Gastrocnemius medialis (tissue), 4 donors: Measurements from ENCODE around the gene ARMC8. TPM values are rescaled to one million over a fixed set of nuclear protein-coding genes. Genes with fewer than 3 reads are reported as not detected.

Experiments used
- ATAC-seq, 2 donors: fragments of 150-250 bp; one replicate each; pipeline ENCODE4 v1.9.1; 2016
- DNase-seq, 2 donors: peaks; one replicate each; pipeline ENCODE4 v3.0.0-alpha.2; 2019
- H3K27ac ChIP-seq, 4 donors: fragments of 200-600 bp; sonication (generic); 1 replicate in 1 of 4; 2 replicates in 3 of 4; pipeline ENCODE4 v1.5.1; 2016 to 2018; ENCODE audit warnings: mild to moderate bottlenecking in 2 of 4, moderate library complexity in 1 of 4
- H3K27me3 ChIP-seq, 3 donors: fragments of 200-600 bp; sonication (generic) in 2 of 3; 1 replicate in 1 of 3; 2 replicates in 2 of 3; pipeline versions ENCODE4 v1.5.1 to v1.6.0; 2016 to 2019; ENCODE audit warnings: mild to moderate bottlenecking in 1 of 3, moderate library complexity in 1 of 3
- H3K36me3 ChIP-seq, 2 donors: fragments of 200-600 bp; sonication (generic) in 1 of 2; one replicate each; pipeline ENCODE4 v1.5.1; 2017 to 2018
- H3K4me1 ChIP-seq, 2 donors: fragments of 200-600 bp; sonication (generic) in 1 of 2; one replicate each; pipeline ENCODE4 v1.5.1; 2016 to 2017; ENCODE audit warnings: mild to moderate bottlenecking in 2 of 2
- H3K4me3 ChIP-seq, 4 donors: fragments of 200-600 bp; sonication (generic) in 3 of 4; 1 replicate in 1 of 4; 2 replicates in 3 of 4; pipeline ENCODE4 v1.5.1; 2016 to 2019; ENCODE audit warnings: mild to moderate bottlenecking in 2 of 4
- H3K9me3 ChIP-seq, 3 donors: fragments of 200-600 bp; sonication (generic) in 2 of 3; 1 replicate in 1 of 3; 2 replicates in 2 of 3; pipeline ENCODE4 v1.5.1; 2016 to 2019
- POLR2A ChIP-seq, 2 donors: fragments of 450-650 bp; IDR thresholded peaks; one replicate each; pipeline ENCODE4 v1.6.1; 2017; ENCODE audit warnings: antibody characterized with exemption in 2 of 2, mild to moderate bottlenecking in 2 of 2, moderate library complexity in 2 of 2
- in situ Hi-C, 4 donors: fragments of 200-750 bp; cut with MboI; loops; one replicate each; pipeline versions ENCODE4 v1.15.0 to v1.8.0; 2017; ENCODE audit warnings: low sequenced_read_pairs in 4 of 4
- intact Hi-C: fragments of 100-400 bp; cut with DNase I; formaldehyde crosslinking; loops from one replicate; pipeline ENCODE4 v1.15.1; 2023; ENCODE audit warnings: low total_unique reads
- total RNA-seq, 4 donors: library from RNA; depleted of rRNA; stranded (reverse); fragments of >200 nt; gene quantifications; one replicate each; pipeline versions ENCODE4 v1.1.0 to v1.2.3, GENCODE V29; 2016
- TF ChIP-seq, protein P1 (sequence below), 5 experiments: fragments of 450-650 bp in 3 of 5; fragments of 200-600 bp in 2 of 5; sonication (generic) in 2 of 5; IDR thresholded peaks in 4 of 5; conservative IDR thresholded peaks in 1 of 5; 1 replicate in 4 of 5; 2 replicates in 1 of 5; pipeline ENCODE4 v1.5.1; 2016 to 2019; ENCODE audit warnings: antibody characterized with exemption in 5 of 5, mild to moderate bottlenecking in 3 of 5, moderate library complexity in 3 of 5

Gene ARMC8
- total RNA-seq, 4 donors from 2014 or later: 53.1 to 83.1 (median 65.8) TPM

DNA sequence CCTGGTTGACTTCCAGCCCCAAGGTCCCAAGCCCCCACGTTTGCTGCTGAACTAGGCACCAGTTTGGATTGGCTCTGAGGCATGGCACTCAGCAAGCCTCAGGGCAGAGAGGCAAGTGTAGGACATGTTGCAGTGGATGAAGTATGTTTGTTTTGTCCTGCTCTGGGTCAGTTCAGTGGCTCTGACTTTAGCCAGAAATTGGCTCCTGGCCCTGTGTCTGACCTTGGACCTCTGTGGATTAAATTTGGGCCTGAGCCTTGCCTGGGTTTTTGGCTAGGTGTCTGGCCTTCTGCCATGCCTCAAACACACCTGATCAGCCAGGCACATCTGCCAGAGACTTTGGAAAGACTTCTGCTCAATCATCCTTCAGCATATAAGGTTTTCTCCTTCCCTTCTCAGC lies 157.7 kb downstream of the ARMC8 start:
- DNase-seq (no peak), ATAC-seq (no peak)
- H3K27ac ChIP-seq: no peak overlapping the region
- intact Hi-C loops (loop anchor here (5.0 kb wide), 1 partner anchor 38 kb away; no protein-coding TSS in a partner anchor), in situ Hi-C loops (loop anchor here in 1 of 4 donors (25.0 kb wide), 2 partner anchors 157 to 568 kb away; partner anchors contain the start of gene ARMC8)
- no peak overlapping the region for H3K4me3 ChIP-seq
- TF ChIP-seq, protein P1, sequence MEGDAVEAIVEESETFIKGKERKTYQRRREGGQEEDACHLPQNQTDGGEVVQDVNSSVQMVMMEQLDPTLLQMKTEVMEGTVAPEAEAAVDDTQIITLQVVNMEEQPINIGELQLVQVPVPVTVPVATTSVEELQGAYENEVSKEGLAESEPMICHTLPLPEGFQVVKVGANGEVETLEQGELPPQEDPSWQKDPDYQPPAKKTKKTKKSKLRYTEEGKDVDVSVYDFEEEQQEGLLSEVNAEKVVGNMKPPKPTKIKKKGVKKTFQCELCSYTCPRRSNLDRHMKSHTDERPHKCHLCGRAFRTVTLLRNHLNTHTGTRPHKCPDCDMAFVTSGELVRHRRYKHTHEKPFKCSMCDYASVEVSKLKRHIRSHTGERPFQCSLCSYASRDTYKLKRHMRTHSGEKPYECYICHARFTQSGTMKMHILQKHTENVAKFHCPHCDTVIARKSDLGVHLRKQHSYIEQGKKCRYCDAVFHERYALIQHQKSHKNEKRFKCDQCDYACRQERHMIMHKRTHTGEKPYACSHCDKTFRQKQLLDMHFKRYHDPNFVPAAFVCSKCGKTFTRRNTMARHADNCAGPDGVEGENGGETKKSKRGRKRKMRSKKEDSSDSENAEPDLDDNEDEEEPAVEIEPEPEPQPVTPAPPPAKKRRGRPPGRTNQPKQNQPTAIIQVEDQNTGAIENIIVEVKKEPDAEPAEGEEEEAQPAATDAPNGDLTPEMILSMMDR (IDR thresholded peaks at IDR 0.05 in 4 of 5, conservative IDR thresholded peaks at IDR 0.05 in 1 of 5): no peak
- TF ChIP-seq POLR2A (IDR thresholded peaks at IDR 0.05): no peak
- no peaks in the 10 kb centered on the region for H3K9me3 ChIP-seq
- no peaks in the 10 kb centered on the region for H3K36me3 ChIP-seq
- H3K4me1 ChIP-seq: peaks cover 7 to 10% of the 10 kb centered on the region in 2 donors
- H3K27me3 ChIP-seq: no peaks in the 10 kb centered on the region

Other genes with a start within 250 kb of the ARMC8 start
- not detected for gene CLDN18, start 177.1 kb upstream of the ARMC8 start, total RNA-seq
- gene DZIP1L, start 71.7 kb upstream of the ARMC8 start, total RNA-seq: 1 to 10 TPM; 1.1 to 3.3 (median 1.5) TPM
- gene A4GNT, start 54.9 kb upstream of the ARMC8 start, total RNA-seq: not detected
- gene DBR1, start 12.4 kb upstream of the ARMC8 start, total RNA-seq: 10 to 100 TPM in 1 of 4 donors, 1 to 10 TPM in 3; 6.5 to 22.2 (median 6.6) TPM
- 1 to 10 TPM in 2 of 4 donors, under 1 TPM in 1, not detected in 1; 0.38 to 7.3 (median 2.0) TPM for gene NME9, start 142.6 kb downstream of the ARMC8 start, total RNA-seq
- 100 to 1,000 TPM in 1 of 4 donors, 10 to 100 TPM in 3; 45.8 to 149 (median 57.7) TPM for gene MRAS, start 161.3 kb downstream of the ARMC8 start, total RNA-seq
- gene ESYT3, start 247.3 kb downstream of the ARMC8 start, total RNA-seq: 1 to 10 TPM in 1 of 4 donors, under 1 TPM in 3; 0.20 to 2.3 (median 0.77) TPM